ENCODE data around the gene ENDOV.

- TF ChIP-seq POLR2AphosphoS5 (IDR thresholded peaks at IDR 0.05), result no peak
- no peak for TF ChIP-seq CTCF (IDR thresholded peaks at IDR 0.05)
- no peak for TF ChIP-seq POLR2A (IDR thresholded peaks at IDR 0.05)
- no peak for TF ChIP-seq EP300 (IDR thresholded peaks at IDR 0.05)
These were observed 8.7 kb downstream of the ENDOV start for GRCh38 chr17:80423536-80424225.

All from stomach (tissue), 4 donors.